Chondrocyte (in vitro differentiated cells): Measurements from ENCODE around the gene RANBP17. TPM values are rescaled to one million over a fixed set of nuclear protein-coding genes. Genes with fewer than 3 reads are reported as not detected.

Experiments used
- DNase-seq: peaks from one replicate; pipeline ENCODE4 v3.0.0; 2021; ENCODE audit warnings: mixed read lengths, low spot score
- H3K27ac Mint-ChIP-seq: one replicate; pipeline ENCODE4 v1.8.0; 2021; ENCODE audit warnings: mild to moderate bottlenecking, moderate library complexity, mixed read lengths; ENCODE audit not compliant: unreplicated experiment
- H3K27me3 Mint-ChIP-seq: 2 replicates; pipeline ENCODE4 v1.8.0; 2021; ENCODE audit warnings: low read depth, mixed read lengths
- H3K36me3 Mint-ChIP-seq: 2 replicates; pipeline ENCODE4 v1.8.0; 2021; ENCODE audit warnings: low read depth, mixed read lengths
- H3K4me1 Mint-ChIP-seq: 2 replicates; pipeline ENCODE4 v1.8.0; 2021; ENCODE audit warnings: low read depth, mild to moderate bottlenecking, mixed read lengths
- H3K4me3 Mint-ChIP-seq: one replicate; pipeline ENCODE4 v1.8.0; 2021; ENCODE audit warnings: mild to moderate bottlenecking, moderate library complexity, mixed read lengths; ENCODE audit not compliant: unreplicated experiment
- H3K9me3 Mint-ChIP-seq: 2 replicates; pipeline ENCODE4 v1.8.0; 2021; ENCODE audit warnings: low read depth, mixed read lengths
- total RNA-seq: library from RNA; stranded (reverse); gene quantifications from 3 replicates; pipeline ENCODE4 v1.2.1, GENCODE V29; 2021
- TF ChIP-seq, protein P1 (sequence below): fragments of 200-600 bp; sonication (generic); IDR thresholded peaks from 2 replicates; pipeline ENCODE4 v1.5.0; 2021; ENCODE audit warnings: antibody characterized with exemption, mild to moderate bottlenecking, moderate library complexity

The RANBP17 gene
- total RNA-seq, 1 donor from 2014 or later, result 24.5 TPM

DNA sequence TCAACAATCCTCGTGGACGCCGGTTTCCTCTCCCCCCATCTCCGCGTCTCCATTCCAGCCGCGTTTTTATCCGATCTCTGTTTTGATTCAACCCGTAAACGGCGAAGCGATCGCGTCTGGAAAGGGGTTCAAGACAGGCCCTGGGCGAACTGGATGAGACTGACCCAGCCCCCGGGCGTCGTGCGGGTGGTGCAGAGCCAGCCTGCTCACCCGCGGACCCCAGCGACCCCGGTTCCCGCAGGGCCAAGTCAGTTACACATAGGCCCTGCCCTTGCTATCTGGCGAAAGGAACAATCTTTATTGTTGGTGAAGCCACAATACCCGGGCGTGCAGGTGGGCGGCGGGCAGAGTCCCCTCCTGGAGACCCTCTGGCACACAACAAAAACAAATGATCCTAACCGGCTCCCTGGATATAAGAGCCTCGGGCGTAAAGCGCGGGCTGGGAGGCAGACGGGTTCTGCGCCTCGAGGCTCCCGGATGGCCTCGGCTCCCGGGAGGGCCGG is 449.1 kb downstream of the RANBP17 start:
- H3K9me3 Mint-ChIP-seq, result no peaks in the 10 kb centered on the region
- H3K36me3 Mint-ChIP-seq, result peaks cover 5% of the 10 kb centered on the region
- H3K4me3 Mint-ChIP-seq, result peak overlapping the region; percentile 36
- TF ChIP-seq, protein P1, sequence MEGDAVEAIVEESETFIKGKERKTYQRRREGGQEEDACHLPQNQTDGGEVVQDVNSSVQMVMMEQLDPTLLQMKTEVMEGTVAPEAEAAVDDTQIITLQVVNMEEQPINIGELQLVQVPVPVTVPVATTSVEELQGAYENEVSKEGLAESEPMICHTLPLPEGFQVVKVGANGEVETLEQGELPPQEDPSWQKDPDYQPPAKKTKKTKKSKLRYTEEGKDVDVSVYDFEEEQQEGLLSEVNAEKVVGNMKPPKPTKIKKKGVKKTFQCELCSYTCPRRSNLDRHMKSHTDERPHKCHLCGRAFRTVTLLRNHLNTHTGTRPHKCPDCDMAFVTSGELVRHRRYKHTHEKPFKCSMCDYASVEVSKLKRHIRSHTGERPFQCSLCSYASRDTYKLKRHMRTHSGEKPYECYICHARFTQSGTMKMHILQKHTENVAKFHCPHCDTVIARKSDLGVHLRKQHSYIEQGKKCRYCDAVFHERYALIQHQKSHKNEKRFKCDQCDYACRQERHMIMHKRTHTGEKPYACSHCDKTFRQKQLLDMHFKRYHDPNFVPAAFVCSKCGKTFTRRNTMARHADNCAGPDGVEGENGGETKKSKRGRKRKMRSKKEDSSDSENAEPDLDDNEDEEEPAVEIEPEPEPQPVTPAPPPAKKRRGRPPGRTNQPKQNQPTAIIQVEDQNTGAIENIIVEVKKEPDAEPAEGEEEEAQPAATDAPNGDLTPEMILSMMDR, result no peak
- H3K27ac Mint-ChIP-seq, result no peak overlapping the region
- no peak for DNase-seq
- H3K4me1 Mint-ChIP-seq, result peaks cover 32% of the 10 kb centered on the region
- H3K27me3 Mint-ChIP-seq, result peaks cover 69% of the 10 kb centered on the region

DNA sequence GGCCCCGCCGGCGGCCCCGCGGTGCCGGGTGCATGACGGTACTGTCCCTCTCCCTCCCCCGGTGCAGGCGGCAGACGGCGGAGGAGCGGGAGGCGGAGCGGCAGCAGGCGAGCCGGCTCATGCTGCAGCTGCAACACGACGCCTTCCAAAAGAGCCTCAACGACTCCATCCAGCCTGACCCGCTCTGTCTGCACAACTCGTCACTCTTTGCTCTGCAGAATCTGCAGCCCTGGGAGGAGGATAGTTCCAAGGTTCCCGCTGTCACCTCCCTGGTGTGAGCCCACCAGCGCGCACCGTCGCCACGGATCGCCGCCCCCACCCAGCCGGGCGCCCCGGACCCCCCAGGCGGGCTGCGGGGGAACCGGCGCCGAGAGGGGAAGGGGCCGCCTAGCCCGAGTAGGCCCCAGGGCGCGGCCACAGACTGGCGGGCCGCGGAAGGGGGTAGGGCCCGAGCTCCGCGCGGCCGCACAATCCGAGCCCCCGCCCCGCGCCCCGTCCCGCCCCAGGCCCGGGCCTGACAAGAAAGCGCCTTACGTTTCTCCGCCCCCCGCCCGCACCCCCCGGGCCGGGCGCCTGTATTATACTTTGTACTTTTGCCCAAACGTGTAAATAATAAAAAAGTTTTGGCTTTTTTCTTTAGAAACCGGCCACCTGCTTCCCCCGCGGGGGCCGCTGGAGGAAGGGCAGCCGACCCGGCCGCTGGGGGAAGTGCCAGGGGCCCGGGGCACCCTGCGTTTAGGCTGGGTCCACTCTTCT is 449.7 kb downstream of the RANBP17 start:
- TF ChIP-seq, protein P1, result no peak
- Mint-ChIP-seq H3K27ac (no peak overlapping the region), H3K36me3 (peaks cover 5% of the 10 kb centered on the region), H3K4me1 (peaks cover 36% of the 10 kb centered on the region), H3K27me3 (peaks cover 68% of the 10 kb centered on the region), H3K9me3 (no peaks in the 10 kb centered on the region), H3K4me3 (no peak overlapping the region)
- DNase-seq, result no peak

- H3K36me3 Mint-ChIP-seq, result peaks cover 5% of the 10 kb centered on the region
- peaks cover 70% of the 10 kb centered on the region for H3K27me3 Mint-ChIP-seq
- peak overlapping the region; percentile 36 for H3K4me3 Mint-ChIP-seq
- peaks cover 36% of the 10 kb centered on the region for H3K4me1 Mint-ChIP-seq
- no peaks in the 10 kb centered on the region for H3K9me3 Mint-ChIP-seq
- no peak for DNase-seq
- TF ChIP-seq, protein P1, result no peak
- no peak overlapping the region for H3K27ac Mint-ChIP-seq
Measured at GRCh38 chr5:171312129-171312974, 450.5 kb downstream of the RANBP17 start.

GRCh38 chr5:171313481-171314206 is 451.8 kb downstream of the RANBP17 start:
- H3K36me3 Mint-ChIP-seq, result peaks cover 2% of the 10 kb centered on the region
- TF ChIP-seq, protein P1, result no peak

More at GRCh38 chr5:171313481-171314206, 451.8 kb downstream of the RANBP17 start:
- DNase-seq, result no peak
- H3K27me3 Mint-ChIP-seq, result peaks cover 73% of the 10 kb centered on the region
- H3K4me3 Mint-ChIP-seq, result no peak overlapping the region
- peaks cover 36% of the 10 kb centered on the region for H3K4me1 Mint-ChIP-seq
- no peak overlapping the region for H3K27ac Mint-ChIP-seq
- no peaks in the 10 kb centered on the region for H3K9me3 Mint-ChIP-seq
